Trophoblast cell (in vitro differentiated cells and primary cell): ENCODE data around the gene PLLP.
A peak's percentile ranks its signal among the peaks of the same experiment; 100 is the strongest.

ENCODE experiments used
- DNase-seq, 2 donors: peaks; one replicate each; pipeline ENCODE4 v3.0.0-alpha.2; 2016
- H2AFZ ChIP-seq: 2 replicates; pipeline ENCODE4 v1.6.1; 2013; ENCODE audit warnings: low read length, moderate library complexity, mild to moderate bottlenecking; ENCODE audit not compliant: insufficient read depth, poor library complexity
- H2AK5ac ChIP-seq: 2 replicates; pipeline ENCODE4 v1.6.1; 2013; ENCODE audit warnings: mild to moderate bottlenecking, low read length
- H2BK120ac ChIP-seq: 2 replicates; pipeline ENCODE4 v1.6.1; 2013; ENCODE audit warnings: low read length, mild to moderate bottlenecking, moderate library complexity; ENCODE audit not compliant: insufficient read depth, poor library complexity
- H2BK12ac ChIP-seq: 2 replicates; pipeline ENCODE4 v1.6.1; 2013; ENCODE audit warnings: mild to moderate bottlenecking, low read length, moderate library complexity
- H2BK5ac ChIP-seq: 2 replicates; pipeline ENCODE4 v1.6.1; 2013; ENCODE audit warnings: low read length, low read depth, moderate library complexity, mild to moderate bottlenecking; ENCODE audit not compliant: poor library complexity
- H3K14ac ChIP-seq: 2 replicates; pipeline ENCODE4 v1.6.1; 2013; ENCODE audit warnings: mild to moderate bottlenecking, low read length
- H3K18ac ChIP-seq: 2 replicates; pipeline ENCODE4 v1.6.1; 2013; ENCODE audit warnings: mild to moderate bottlenecking, low read length
- H3K23ac ChIP-seq: 2 replicates; pipeline ENCODE4 v1.6.1; 2013; ENCODE audit warnings: low read length
- H3K27ac ChIP-seq: 2 replicates; pipeline ENCODE4 v1.5.1; 2013; ENCODE audit warnings: low read depth, mild to moderate bottlenecking, inconsistent platforms, low read length, moderate library complexity
- H3K27me3 ChIP-seq: 2 replicates; pipeline ENCODE4 v1.6.1; 2013; ENCODE audit warnings: inconsistent platforms, mild to moderate bottlenecking, low read length, moderate library complexity; ENCODE audit not compliant: insufficient read depth
- H3K36me3 ChIP-seq, 2 experiments: 1 replicate in 1 of 2; 2 replicates in 1 of 2; pipeline ENCODE4 v1.6.1; 2013; ENCODE audit warnings: low read length in 2 of 2, mild to moderate bottlenecking in 2 of 2, moderate library complexity in 1 of 2; ENCODE audit not compliant: insufficient read depth in 2 of 2, control insufficient read depth in 1 of 2
- H3K4ac ChIP-seq: 2 replicates; pipeline ENCODE4 v1.6.1; 2013; ENCODE audit warnings: low read depth, mild to moderate bottlenecking, low read length, moderate library complexity
- H3K4me1 ChIP-seq, 2 experiments: 1 replicate in 1 of 2; 2 replicates in 1 of 2; pipeline ENCODE4 v1.6.1; 2013; ENCODE audit warnings: low read length in 2 of 2, mild to moderate bottlenecking in 2 of 2, moderate library complexity in 1 of 2; ENCODE audit not compliant: insufficient read depth in 2 of 2, control insufficient read depth in 1 of 2
- H3K4me2 ChIP-seq: 2 replicates; pipeline ENCODE4 v1.6.1; 2013; ENCODE audit warnings: inconsistent platforms, mild to moderate bottlenecking, low read length, moderate library complexity
- H3K4me3 ChIP-seq: 2 replicates; pipeline ENCODE4 v1.5.1; 2013; ENCODE audit warnings: mild to moderate bottlenecking, low read depth, low read length, inconsistent platforms
- H3K79me1 ChIP-seq: one replicate; pipeline ENCODE4 v1.6.1; 2013; ENCODE audit warnings: low read length
- H3K79me2 ChIP-seq: 2 replicates; pipeline ENCODE4 v1.6.1; 2013; ENCODE audit warnings: low read length, mild to moderate bottlenecking; ENCODE audit not compliant: control insufficient read depth, insufficient read depth, poor library complexity
- H3K9ac ChIP-seq: 2 replicates; pipeline ENCODE4 v1.6.1; 2013; ENCODE audit warnings: mild to moderate bottlenecking, low read length
- H3K9me3 ChIP-seq: 2 replicates; pipeline ENCODE4 v1.6.1; 2013; ENCODE audit warnings: low read depth, mild to moderate bottlenecking, control low read depth, inconsistent platforms, low read length; ENCODE audit not compliant: insufficient read depth
- H4K12ac ChIP-seq: 2 replicates; pipeline ENCODE4 v1.6.1; 2013; ENCODE audit warnings: low read depth, mild to moderate bottlenecking, low read length, moderate library complexity
- H4K8ac ChIP-seq: 2 replicates; pipeline ENCODE4 v1.6.1; 2013; ENCODE audit warnings: low read depth, mild to moderate bottlenecking, low read length, moderate library complexity
- H4K91ac ChIP-seq: one replicate; pipeline ENCODE4 v1.6.1; 2013; ENCODE audit warnings: low read depth, mild to moderate bottlenecking, low read length, moderate library complexity
- WGBS: extraction: QIAGEN DNeasy Blood & Tissue Kit; methylation state at CpG from one replicate; pipeline ENCODE4 v1.1.7; 2013; ENCODE audit warnings: missing lambda C conversion rate; ENCODE audit not compliant: insufficient read length, insufficient coverage; ENCODE audit errors: extremely low coverage; 5-methylcytosine and 5-hydroxymethylcytosine counted together

Gene PLLP

DNA sequence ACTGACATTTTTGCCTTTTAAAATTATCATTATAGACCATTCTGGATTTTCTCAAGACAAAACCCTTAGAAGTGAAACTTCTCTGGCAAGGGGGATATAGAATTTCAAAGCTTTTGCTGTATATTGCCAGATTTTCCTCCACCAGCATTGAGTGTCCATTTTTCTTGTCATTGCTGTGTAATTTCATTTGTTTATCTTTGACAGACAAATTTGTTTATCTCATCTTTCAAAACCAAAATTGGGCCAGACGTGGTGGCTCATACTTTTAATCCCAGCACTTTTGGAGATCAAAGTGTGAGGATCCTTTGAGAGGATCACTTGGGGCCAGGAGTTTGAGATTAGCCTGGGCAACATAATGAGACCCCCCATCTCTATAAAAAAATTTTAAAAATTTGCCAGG, 55.4 kb downstream of the PLLP start:
- H3K79me2 ChIP-seq = no peaks in the 10 kb centered on the region
- H3K23ac ChIP-seq = no peak overlapping the region
- no peak overlapping the region for H3K9ac ChIP-seq
- no peak overlapping the region for H4K8ac ChIP-seq
- peaks cover 26 to 33% of the 10 kb centered on the region in 2 experiments for H3K36me3 ChIP-seq
- no peak overlapping the region for H3K4me2 ChIP-seq
- WGBS = no CpG with 5 or more reads among the region's 1 CpG
- no peak overlapping the region for H4K91ac ChIP-seq
- no peak overlapping the region for H3K4me3 ChIP-seq
- no peak overlapping the region for H2BK120ac ChIP-seq
- H2BK5ac ChIP-seq = no peak overlapping the region
- H3K4ac ChIP-seq = no peak overlapping the region
- no peaks in the 10 kb centered on the region for H3K79me1 ChIP-seq
- H3K14ac ChIP-seq = no peak overlapping the region
- no peak overlapping the region for H2BK12ac ChIP-seq
- H4K12ac ChIP-seq = no peak overlapping the region
- no peak overlapping the region for H3K27ac ChIP-seq
- no peaks in the 10 kb centered on the region for H3K9me3 ChIP-seq
- H2AK5ac ChIP-seq = no peak overlapping the region
- H2AFZ ChIP-seq = no peak overlapping the region
- H3K27me3 ChIP-seq = no peaks in the 10 kb centered on the region
- DNase-seq = peak in 1 of 2 donors; percentile 18
- H3K18ac ChIP-seq = no peak overlapping the region
- H3K4me1 ChIP-seq = peaks cover 0 to 8% of the 10 kb centered on the region in 2 experiments

DNA sequence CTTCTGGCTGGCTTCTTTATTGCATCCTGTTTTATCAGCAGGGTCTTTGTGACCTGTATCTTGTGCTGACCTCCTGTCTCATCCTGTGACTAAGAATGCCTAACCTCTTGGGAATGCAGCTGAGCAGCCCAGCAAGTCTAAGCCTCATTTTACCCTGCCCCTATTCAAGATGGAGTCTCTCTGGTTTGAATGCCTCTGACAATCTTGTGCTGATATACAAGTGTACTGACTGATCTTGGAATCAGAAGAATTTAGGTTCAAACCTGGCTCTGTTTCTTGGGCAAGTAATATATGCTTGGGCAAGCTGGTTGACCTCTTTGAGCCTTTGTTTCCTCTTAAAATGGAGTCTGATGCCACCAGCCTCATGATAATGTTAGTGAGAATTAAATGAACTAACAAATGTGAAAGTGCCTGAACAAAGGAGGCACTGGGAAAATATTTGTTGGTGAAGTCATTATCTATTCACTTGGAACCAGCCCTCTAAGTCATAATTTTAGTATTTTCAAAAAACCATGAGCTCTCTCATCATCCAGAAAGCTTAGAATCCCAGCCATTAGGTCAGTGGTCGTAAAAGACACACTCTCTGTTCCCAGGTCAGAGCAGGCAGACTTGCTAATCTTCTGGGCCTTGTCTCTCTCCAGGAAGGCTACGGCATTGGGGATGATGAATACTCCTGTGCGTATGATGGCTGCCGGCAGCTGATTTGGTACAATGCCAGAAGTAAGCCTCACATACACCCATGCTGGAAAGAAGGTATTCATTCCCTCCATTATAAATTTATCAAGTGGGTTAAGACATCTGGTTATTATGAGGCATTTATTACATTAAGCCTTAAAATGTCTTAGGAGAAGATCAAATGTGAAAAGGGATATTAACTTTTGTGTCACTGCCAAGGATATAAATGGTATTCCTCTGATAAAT, 57.5 kb downstream of the PLLP start:
- Histone ChIP-seq H3K4me1 (peaks cover 0 to 10% of the 10 kb centered on the region in 2 experiments), H4K12ac (no peak overlapping the region), H4K8ac (no peak overlapping the region), H3K23ac (no peak overlapping the region), H3K36me3 (peaks cover 24% of the 10 kb centered on the region in 2 experiments), H3K4me3 (no peak overlapping the region), H2BK120ac (no peak overlapping the region), H2BK12ac (no peak overlapping the region), H2BK5ac (no peak overlapping the region), H3K4me2 (no peak overlapping the region), H2AFZ (no peak overlapping the region), H3K9ac (no peak overlapping the region), H3K79me1 (no peaks in the 10 kb centered on the region), H3K79me2 (no peaks in the 10 kb centered on the region), H3K27me3 (no peaks in the 10 kb centered on the region), H3K18ac (no peak overlapping the region), H3K14ac (no peak overlapping the region), H3K4ac (no peak overlapping the region), H4K91ac (no peak overlapping the region), H2AK5ac (no peak overlapping the region), H3K27ac (no peak overlapping the region), H3K9me3 (no peaks in the 10 kb centered on the region)
- DNase-seq = peak; percentile 64 to 90
- WGBS = no CpG with 5 or more reads among the region's 4 CpGs

DNA sequence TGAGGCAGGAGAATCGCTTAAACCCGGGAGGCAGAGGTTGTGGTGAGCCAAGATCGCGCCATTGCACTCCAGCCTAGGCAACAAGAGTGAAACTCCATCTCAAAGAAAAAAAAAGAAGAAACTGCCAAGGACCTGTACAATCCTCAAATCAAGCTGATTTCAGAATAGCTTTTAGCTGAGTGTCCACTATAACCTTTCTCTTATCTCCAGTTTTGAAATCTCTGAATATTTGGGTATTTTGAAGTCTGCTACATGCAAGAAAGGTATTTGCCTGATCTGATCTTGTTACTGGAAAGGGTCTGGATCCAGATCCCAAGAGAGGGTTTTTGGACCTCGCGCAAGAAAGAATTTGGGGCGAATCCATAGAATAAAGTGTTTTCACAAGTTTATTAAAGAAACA, 58.5 kb downstream of the PLLP start:
- Histone ChIP-seq H3K4me1 (peaks cover 0 to 10% of the 10 kb centered on the region in 2 experiments), H2BK5ac (no peak overlapping the region), H3K14ac (no peak overlapping the region), H2AFZ (no peak overlapping the region), H3K4me3 (no peak overlapping the region), H3K18ac (no peak overlapping the region), H3K27ac (no peak overlapping the region), H2BK12ac (no peak overlapping the region), H4K8ac (no peak overlapping the region), H3K79me1 (no peaks in the 10 kb centered on the region), H3K79me2 (no peaks in the 10 kb centered on the region), H3K9ac (no peak overlapping the region), H4K91ac (no peak overlapping the region), H3K27me3 (no peaks in the 10 kb centered on the region), H4K12ac (no peak overlapping the region), H3K36me3 (peaks cover 25 to 26% of the 10 kb centered on the region in 2 experiments), H2BK120ac (no peak overlapping the region), H3K9me3 (no peaks in the 10 kb centered on the region), H3K23ac (no peak overlapping the region), H2AK5ac (no peak overlapping the region), H3K4me2 (no peak overlapping the region), H3K4ac (no peak overlapping the region)
- no CpG with 5 or more reads among the region's 7 CpGs for WGBS
- DNase-seq = peak in 1 of 2 donors; percentile 89

DNA sequence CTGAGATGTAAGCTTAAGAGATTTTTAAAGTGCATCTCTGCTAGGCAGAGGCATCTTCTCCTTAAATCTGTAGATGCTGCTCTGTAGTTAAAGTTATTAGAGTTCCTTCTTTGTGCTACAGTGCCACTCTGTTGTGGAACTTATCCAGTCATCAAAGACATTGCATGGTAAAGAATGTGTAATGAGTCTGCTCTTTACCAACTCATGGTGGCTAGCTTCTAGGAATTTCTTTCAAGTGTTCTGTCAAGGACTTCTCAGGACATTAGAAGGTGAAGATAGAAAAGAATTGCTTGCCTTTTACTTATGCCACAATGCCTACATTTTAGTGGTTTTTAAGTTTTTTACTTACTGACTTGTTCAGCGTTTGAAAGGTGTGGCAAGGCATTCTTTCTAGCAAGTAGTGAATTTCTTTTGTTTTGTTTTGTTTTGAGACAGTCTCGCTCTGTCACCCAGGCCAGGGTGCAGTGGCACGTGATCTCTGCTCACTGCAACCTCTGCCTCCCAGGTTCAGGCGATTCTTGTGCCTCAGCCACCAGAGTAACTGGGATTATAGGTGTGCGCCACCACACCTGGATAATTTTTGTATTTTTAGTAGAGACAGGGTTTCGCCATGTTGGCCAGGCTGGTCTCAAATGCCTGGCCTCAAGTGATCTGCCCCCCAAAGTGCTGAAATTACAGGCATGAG, 59.7 kb downstream of the PLLP start:
- H2BK120ac ChIP-seq = no peak overlapping the region
- peaks cover 23 to 30% of the 10 kb centered on the region in 2 experiments for H3K36me3 ChIP-seq
- no peak overlapping the region for H3K4ac ChIP-seq
- no peaks in the 10 kb centered on the region for H3K27me3 ChIP-seq
- H3K18ac ChIP-seq = no peak overlapping the region
- H3K79me2 ChIP-seq = no peaks in the 10 kb centered on the region
- peak overlapping the region; percentile 43 for H4K91ac ChIP-seq
- peaks cover 0 to 10% of the 10 kb centered on the region in 2 experiments for H3K4me1 ChIP-seq
- WGBS = no CpG with 5 or more reads among the region's 6 CpGs
- no peak overlapping the region for H2AK5ac ChIP-seq
- no peak overlapping the region for H4K8ac ChIP-seq
- no peak overlapping the region for H2BK12ac ChIP-seq
- peak; percentile 26 to 81 for DNase-seq
- H2BK5ac ChIP-seq = peak overlapping the region; percentile 52
- H3K79me1 ChIP-seq = no peaks in the 10 kb centered on the region
- H3K14ac ChIP-seq = no peak overlapping the region
- H3K23ac ChIP-seq = no peak overlapping the region
- H3K9me3 ChIP-seq = no peaks in the 10 kb centered on the region
- no peak overlapping the region for H3K4me3 ChIP-seq
- no peak overlapping the region for H4K12ac ChIP-seq
- no peak overlapping the region for H3K4me2 ChIP-seq
- H3K9ac ChIP-seq = no peak overlapping the region
- H2AFZ ChIP-seq = no peak overlapping the region
- H3K27ac ChIP-seq = no peak overlapping the region
